Large intestine (tissue), 12 donors: Measurements from ENCODE around the gene USP15. TPM values are rescaled to one million over a fixed set of nuclear protein-coding genes. Genes with fewer than 3 reads are reported as not detected.
A peak's percentile ranks its signal among the peaks of the same experiment; 100 is the strongest.

ENCODE experiments used
- DNase-seq, 2 donors: peaks; one replicate each; pipeline versions ENCODE4 v3.0.0 to v3.0.0-alpha.2; 2013
- H3K27ac ChIP-seq: one replicate; pipeline ENCODE4 v1.5.1; 2013; ENCODE audit warnings: low read length
- H3K27me3 ChIP-seq: 2 replicates; pipeline ENCODE4 v1.6.1; 2013; ENCODE audit warnings: low read length; ENCODE audit not compliant: control insufficient read depth, insufficient read depth
- H3K36me3 ChIP-seq: 2 replicates; pipeline ENCODE4 v1.6.1; 2013; ENCODE audit warnings: low read length; ENCODE audit not compliant: control insufficient read depth, insufficient read depth
- H3K4me1 ChIP-seq: one replicate; pipeline ENCODE4 v1.6.1; 2013; ENCODE audit warnings: low read length; ENCODE audit not compliant: control insufficient read depth, insufficient read depth
- H3K4me3 ChIP-seq: one replicate; pipeline ENCODE4 v1.5.1; 2013; ENCODE audit warnings: low read length
- H3K9me3 ChIP-seq: one replicate; pipeline ENCODE4 v1.6.1; 2013; ENCODE audit warnings: mild to moderate bottlenecking, low read depth, low read length, moderate library complexity; ENCODE audit not compliant: control insufficient read depth
- WGBS: methylation state at CpG from one replicate; pipeline ENCODE4 v1.1.5; 2013; ENCODE audit warnings: low lambda C conversion rate; ENCODE audit not compliant: insufficient coverage; 5-methylcytosine and 5-hydroxymethylcytosine counted together
- long read RNA-seq, 11 donors: transcript quantifications; one replicate each; lab custom pipeline, GENCODE V29; 2026
- polyA plus RNA-seq: library from polyadenylated mRNA; unstranded; fragments of 120-200 nt; gene quantifications from one replicate; pipeline ENCODE4 v1.2.1, GENCODE V29; 2013

The USP15 gene
- polyA plus RNA-seq = 66.1 TPM
- long read RNA-seq, donor 1, full-length matches to known transcripts = 5 of 5 reads
- long read RNA-seq, donor 1, partial matches to known transcripts = 0 of 5 reads
- long read RNA-seq, donor 1, other reads (novel, unspliced or antisense) = 0 of 5 reads
- long read RNA-seq, donor 2, full-length matches to known transcripts = 7 of 7 reads
- long read RNA-seq, donor 2, partial matches to known transcripts = 0 of 7 reads
- long read RNA-seq, donor 2, other reads (novel, unspliced or antisense) = 0 of 7 reads
- long read RNA-seq, donor 3 = 0 reads
- long read RNA-seq, donor 4, full-length matches to known transcripts = 3 of 3 reads
- long read RNA-seq, donor 4, partial matches to known transcripts = 0 of 3 reads
- long read RNA-seq, donor 4, other reads (novel, unspliced or antisense) = 0 of 3 reads
- long read RNA-seq, donor 5, full-length matches to known transcripts = 4 of 4 reads
- long read RNA-seq, donor 5, partial matches to known transcripts = 0 of 4 reads
- long read RNA-seq, donor 5, other reads (novel, unspliced or antisense) = 0 of 4 reads
- long read RNA-seq, donor 6, full-length matches to known transcripts = 7 of 7 reads
- long read RNA-seq, donor 6, partial matches to known transcripts = 0 of 7 reads
- long read RNA-seq, donor 6, other reads (novel, unspliced or antisense) = 0 of 7 reads
- long read RNA-seq, donor 7, partial matches to known transcripts = 0 of 2 reads
- long read RNA-seq, donor 7, other reads (novel, unspliced or antisense) = 0 of 2 reads
- long read RNA-seq, donor 8, full-length matches to known transcripts = 15 of 15 reads
- long read RNA-seq, donor 8, partial matches to known transcripts = 0 of 15 reads
- long read RNA-seq, donor 8, other reads (novel, unspliced or antisense) = 0 of 15 reads
- long read RNA-seq, donor 9, full-length matches to known transcripts = 14 of 14 reads
- long read RNA-seq, donor 9, partial matches to known transcripts = 0 of 14 reads
- long read RNA-seq, donor 9, other reads (novel, unspliced or antisense) = 0 of 14 reads
- long read RNA-seq, donor 10, full-length matches to known transcripts = 11 of 11 reads
- long read RNA-seq, donor 10, partial matches to known transcripts = 0 of 11 reads
- long read RNA-seq, donor 10, other reads (novel, unspliced or antisense) = 0 of 11 reads
- long read RNA-seq, donor 11, partial matches to known transcripts = 6 of 13 reads
- long read RNA-seq, donor 11, other reads (novel, unspliced or antisense) = 0 of 13 reads

DNA sequence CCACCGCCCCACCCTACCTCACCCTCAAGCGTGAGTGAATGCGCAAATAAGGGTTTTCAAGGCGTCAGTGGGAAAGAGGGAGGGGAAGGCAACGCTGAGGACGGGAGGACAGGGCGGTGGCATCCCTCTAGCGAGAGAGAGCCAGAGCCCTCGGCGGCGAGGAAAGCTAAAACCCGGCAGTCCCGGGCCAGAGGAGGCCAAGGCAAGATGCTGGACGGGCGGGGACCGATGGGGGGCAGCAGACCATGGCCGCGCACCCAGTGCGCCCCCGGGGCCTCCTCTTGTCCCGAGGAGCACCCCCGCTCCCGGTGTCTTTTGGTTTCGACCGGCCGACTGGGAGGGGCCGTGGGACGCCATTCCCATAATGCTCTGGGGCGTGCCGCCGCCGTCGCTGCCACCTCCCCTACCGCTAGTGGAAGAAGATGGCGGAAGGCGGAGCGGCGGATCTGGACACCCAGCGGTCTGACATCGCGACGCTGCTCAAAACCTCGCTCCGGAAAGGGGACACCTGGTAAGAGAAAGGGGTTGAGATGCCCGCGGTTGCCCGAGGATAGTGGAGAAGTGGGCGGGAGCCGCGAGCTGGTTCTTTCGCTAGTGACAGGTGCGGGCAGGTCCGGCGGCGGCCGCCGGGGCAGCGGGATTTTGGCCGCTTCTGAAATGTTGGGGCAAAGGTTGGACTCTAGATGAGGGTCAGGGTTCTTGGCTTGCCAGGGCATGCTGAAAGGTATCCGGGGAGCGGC, at the start of gene USP15:
Gene USP15 (plus strand): TSS at position 412 of the 740 bp plus-strand sequence. CDS start 11 bp downstream, at position 423.
- no CpG with 5 or more reads among the region's 61 CpGs for WGBS
- Histone ChIP-seq H3K36me3 (no peaks in the 10 kb centered on the region), H3K4me1 (peaks cover 5% of the 10 kb centered on the region), H3K27ac (peak within 1 kb of the TSS; percentile 92), H3K9me3 (no peaks in the 10 kb centered on the region), H3K4me3 (peak within 1 kb of the TSS; percentile 94), H3K27me3 (no peaks in the 10 kb centered on the region)
- peak; percentile 96 to 99 for DNase-seq

DNA sequence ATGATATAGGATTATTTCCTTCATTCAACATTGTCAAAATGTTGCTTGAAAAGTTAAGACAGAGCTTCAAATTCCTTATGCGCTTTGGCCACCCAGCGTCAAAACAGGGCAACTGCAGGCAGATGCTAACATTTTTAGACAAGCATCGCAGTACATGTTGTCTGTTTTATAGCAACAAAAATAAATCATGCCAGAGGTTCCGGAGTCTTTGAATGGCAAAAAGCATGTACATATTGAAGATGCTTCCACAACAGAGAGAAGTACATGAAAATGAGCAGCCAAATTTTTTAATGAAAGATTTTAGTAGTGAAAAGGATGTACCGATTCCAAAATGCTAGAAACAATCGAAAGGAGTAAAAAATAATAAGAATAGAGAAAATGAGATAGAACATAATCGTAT, 49.8 kb upstream of the USP15 start:
- DNase-seq = peak in 1 of 2 donors; percentile 20
- Histone ChIP-seq H3K9me3 (no peaks in the 10 kb centered on the region), H3K4me1 (peaks cover 4% of the 10 kb centered on the region), H3K36me3 (no peaks in the 10 kb centered on the region), H3K27ac (no peak overlapping the region), H3K27me3 (no peaks in the 10 kb centered on the region), H3K4me3 (no peak overlapping the region)
- WGBS = 80% methylated on average over 3 of the region's 7 CpGs

- DNase-seq = peak in 1 of 2 donors; percentile 61
- H3K36me3 ChIP-seq = no peaks in the 10 kb centered on the region
- H3K4me3 ChIP-seq = no peak overlapping the region
- no peak overlapping the region for H3K27ac ChIP-seq
- no peaks in the 10 kb centered on the region for H3K27me3 ChIP-seq
- 67% methylated on average over 2 of the region's 4 CpGs for WGBS
- no peaks in the 10 kb centered on the region for H3K4me1 ChIP-seq
- H3K9me3 ChIP-seq = no peaks in the 10 kb centered on the region
Observed at GRCh38 chr12:62211510-62211909, 48.7 kb upstream of the USP15 start.

DNA sequence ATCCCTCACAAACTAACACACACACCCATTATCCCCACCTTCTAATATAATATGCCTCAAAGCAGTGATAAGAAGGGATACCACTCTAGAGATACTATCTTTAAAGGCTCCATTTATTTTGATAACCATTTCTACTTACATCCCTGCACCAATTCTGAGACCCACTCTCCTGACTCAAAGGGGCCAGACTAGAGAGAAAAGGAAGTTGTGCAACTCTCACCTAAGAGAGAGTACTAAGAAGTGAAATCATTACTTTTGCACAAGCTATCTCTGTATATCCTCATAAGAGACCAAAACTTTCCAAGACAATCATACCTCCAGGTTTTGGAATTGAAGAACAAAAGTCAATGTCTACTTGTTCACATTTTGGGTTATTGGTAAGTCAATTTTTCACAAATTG, 45.4 kb upstream of the USP15 start:
- Histone ChIP-seq H3K4me1 (no peaks in the 10 kb centered on the region), H3K36me3 (no peaks in the 10 kb centered on the region), H3K4me3 (no peak overlapping the region), H3K27ac (no peak overlapping the region), H3K27me3 (no peaks in the 10 kb centered on the region), H3K9me3 (no peaks in the 10 kb centered on the region)
- no peak for DNase-seq

DNA sequence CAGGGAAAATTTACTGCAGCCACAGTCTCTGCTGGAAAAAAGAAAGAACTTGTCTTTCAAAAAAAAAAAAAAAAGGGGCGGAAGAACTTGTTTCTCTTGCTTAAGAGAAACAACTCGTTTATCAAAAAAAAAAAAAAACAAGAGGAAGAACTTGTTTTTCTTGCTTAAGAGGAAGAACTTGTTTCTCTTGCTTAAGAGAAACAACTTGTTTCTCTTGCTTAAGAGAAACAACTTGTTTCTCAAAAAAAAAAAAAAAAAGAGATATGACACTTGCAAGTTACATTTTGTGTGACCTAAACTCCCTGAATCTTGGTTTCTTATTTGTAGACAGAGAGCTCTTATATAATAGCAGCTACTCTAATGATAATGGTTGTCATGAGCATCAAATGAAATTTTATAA, 44.7 kb upstream of the USP15 start:
- Histone ChIP-seq H3K27ac (no peak overlapping the region), H3K4me1 (no peaks in the 10 kb centered on the region), H3K27me3 (no peaks in the 10 kb centered on the region), H3K36me3 (no peaks in the 10 kb centered on the region), H3K9me3 (no peaks in the 10 kb centered on the region), H3K4me3 (no peak overlapping the region)
- DNase-seq = peak in 1 of 2 donors; percentile 19
- 11% methylated on average over 1 of the region's 2 CpGs for WGBS

GRCh38 chr12:62217466-62218194, 42.6 kb upstream of the USP15 start:
- H3K4me3 ChIP-seq = no peak overlapping the region
- WGBS = 86% methylated on average over 2 of the region's 6 CpGs
- no peaks in the 10 kb centered on the region for H3K27me3 ChIP-seq
- no peak overlapping the region for H3K27ac ChIP-seq
- no peak for DNase-seq
- no peaks in the 10 kb centered on the region for H3K9me3 ChIP-seq
- H3K4me1 ChIP-seq = no peaks in the 10 kb centered on the region
- no peaks in the 10 kb centered on the region for H3K36me3 ChIP-seq

DNA sequence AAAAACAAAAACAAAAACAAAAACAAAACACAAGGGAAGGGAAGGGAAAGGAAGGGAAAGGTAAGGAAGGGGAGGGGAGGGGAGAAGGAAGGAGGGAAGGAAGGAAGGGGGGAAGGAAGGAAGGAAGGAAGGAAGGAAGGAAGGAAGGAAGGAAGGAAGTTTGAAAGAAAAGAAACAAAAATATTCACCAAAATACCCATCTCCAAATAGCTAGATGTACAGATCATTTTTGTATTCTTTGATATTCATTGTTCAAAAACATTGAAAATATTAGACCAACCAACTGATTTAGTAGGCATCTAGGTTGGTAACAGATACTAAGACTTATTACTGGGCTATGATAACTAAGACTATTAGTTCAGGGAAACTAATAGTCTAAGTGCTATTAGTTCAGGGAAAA, 39.1 kb upstream of the USP15 start:
- H3K4me1 ChIP-seq = no peaks in the 10 kb centered on the region
- H3K27me3 ChIP-seq = no peaks in the 10 kb centered on the region
- no peaks in the 10 kb centered on the region for H3K9me3 ChIP-seq
- no peaks in the 10 kb centered on the region for H3K36me3 ChIP-seq
- no peak overlapping the region for H3K4me3 ChIP-seq
- no peak overlapping the region for H3K27ac ChIP-seq
- no peak for DNase-seq

- H3K27me3 ChIP-seq = no peaks in the 10 kb centered on the region
- H3K9me3 ChIP-seq = no peaks in the 10 kb centered on the region
- no peak for DNase-seq
- no peaks in the 10 kb centered on the region for H3K4me1 ChIP-seq
- H3K36me3 ChIP-seq = no peaks in the 10 kb centered on the region
- H3K4me3 ChIP-seq = no peak overlapping the region
- no peak overlapping the region for H3K27ac ChIP-seq
- 100% methylated on average over 1 of the region's 3 CpGs for WGBS
Observed at GRCh38 chr12:62224601-62225000, 35.6 kb upstream of the USP15 start.

DNA sequence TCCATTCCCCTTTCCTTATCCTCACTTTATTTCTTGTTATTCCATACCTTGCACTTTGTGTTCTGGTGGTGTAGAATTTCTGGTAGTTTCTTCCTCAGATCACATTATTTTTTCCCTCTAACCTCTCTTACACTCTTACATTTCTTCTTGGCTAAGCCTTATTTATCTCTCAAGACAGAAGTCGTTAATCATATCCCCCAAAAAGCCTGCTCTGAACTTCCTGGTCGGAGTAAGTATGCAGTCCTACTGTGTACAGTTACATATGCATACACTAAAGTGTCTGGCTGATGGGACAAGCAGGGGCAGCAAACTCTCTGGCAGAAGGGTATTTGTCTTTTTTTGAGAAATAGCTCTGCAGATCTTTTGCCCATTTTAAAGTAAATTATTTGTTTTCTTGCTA, 33.1 kb upstream of the USP15 start:
- no peaks in the 10 kb centered on the region for H3K9me3 ChIP-seq
- WGBS = no CpG with 5 or more reads among the region's 2 CpGs
- no peaks in the 10 kb centered on the region for H3K36me3 ChIP-seq
- no peaks in the 10 kb centered on the region for H3K4me1 ChIP-seq
- H3K27ac ChIP-seq = no peak overlapping the region
- no peaks in the 10 kb centered on the region for H3K27me3 ChIP-seq
- H3K4me3 ChIP-seq = no peak overlapping the region
- DNase-seq = no peak
